Measurements from ENCODE around the gene UCN3. TPM values are rescaled to one million over a fixed set of nuclear protein-coding genes. Genes with fewer than 3 reads are reported as not detected.
A peak's percentile ranks its signal among the peaks of the same experiment; 100 is the strongest.

The UCN3 gene
- total RNA-seq, 2 experiments from 2014 or later, result not detected

GRCh38 chr10:5343092-5343491 lies 21.7 kb upstream of the UCN3 start:
- ChIA-PET POLR2A (interaction anchor here (0.7 to 0.8 kb wide), 2 partner anchors 51 to 247 kb away, joined by 3 read pairs; no protein-coding TSS in a partner anchor), CTCF (interaction anchor here (0.9 to 2.4 kb wide), 3 partner anchors 9 to 493 kb away, joined by 3 to 10 read pairs (median 5); no protein-coding TSS in a partner anchor)
- no peak for ATAC-seq (ENCODE audit: poor library complexity)
- no peak for DNase-seq
- no peaks in the 10 kb centered on the region for H3K9me3 ChIP-seq (ENCODE audit: control insufficient read depth in 1 of 2, insufficient read depth in 1 of 2, low read length in 2 of 2)
- intact Hi-C loops (cut with DNase I, micrococcal nuclease), result no loop called here
- Mint-ChIP-seq H3K27ac (no peak overlapping the region), H3K4me3 (no peak overlapping the region), H3K36me3 (ENCODE audit: low read depth) (no peaks in the 10 kb centered on the region), H3K4me1 (ENCODE audit: low read depth) (no peaks in the 10 kb centered on the region), H3K27me3 (peaks cover 5% of the 10 kb centered on the region), H3K9me3 (no peaks in the 10 kb centered on the region)
- no peak for TF ChIP-seq CTCF (IDR thresholded peaks at IDR 0.05)
- no peaks in the 10 kb centered on the region for H3K36me3 ChIP-seq (ENCODE audit: insufficient read depth, low read length)
- no peaks in the 10 kb centered on the region for H3K27me3 ChIP-seq (ENCODE audit: control insufficient read depth in 1 of 2, insufficient read depth in 2 of 2, low read length in 2 of 2)
- no peaks in the 10 kb centered on the region for H3K4me1 ChIP-seq (ENCODE audit: insufficient read depth, low read length)
- H3K27ac ChIP-seq (ENCODE audit: low read depth in 1 of 2, low read length in 2 of 2), result no peak overlapping the region
- no peak overlapping the region for H3K4me3 ChIP-seq (ENCODE audit: low read length)

- ChIA-PET POLR2A (interaction anchor here (0.7 to 0.8 kb wide), 2 partner anchors 51 to 248 kb away, joined by 3 read pairs; no protein-coding TSS in a partner anchor), CTCF (interaction anchor here (0.7 to 2.4 kb wide), 3 partner anchors 26 to 494 kb away, joined by 3 to 10 read pairs (median 5); no protein-coding TSS in a partner anchor)
- H3K4me1 ChIP-seq (ENCODE audit: insufficient read depth, low read length), result no peaks in the 10 kb centered on the region
- H3K4me3 ChIP-seq (ENCODE audit: low read length), result no peak overlapping the region
- TF ChIP-seq CTCF (IDR thresholded peaks at IDR 0.05), result peak; percentile 32
- DNase-seq, result peak in 6 of 14 experiments; percentile 17 to 58 (median 38)
- H3K36me3 ChIP-seq (ENCODE audit: insufficient read depth, low read length), result no peaks in the 10 kb centered on the region
- H3K9me3 ChIP-seq (ENCODE audit: control insufficient read depth in 1 of 2, insufficient read depth in 1 of 2, low read length in 2 of 2), result no peaks in the 10 kb centered on the region
- Mint-ChIP-seq H3K9me3 (no peaks in the 10 kb centered on the region), H3K4me3 (no peak overlapping the region), H3K4me1 (ENCODE audit: low read depth) (no peaks in the 10 kb centered on the region), H3K36me3 (ENCODE audit: low read depth) (no peaks in the 10 kb centered on the region), H3K27me3 (peaks cover under 1% of the 10 kb centered on the region), H3K27ac (no peak overlapping the region)
- intact Hi-C loops (cut with DNase I, micrococcal nuclease), result no loop called here
- no peaks in the 10 kb centered on the region for H3K27me3 ChIP-seq (ENCODE audit: control insufficient read depth in 1 of 2, insufficient read depth in 2 of 2, low read length in 2 of 2)
- H3K27ac ChIP-seq (ENCODE audit: low read depth in 1 of 2, low read length in 2 of 2), result no peak overlapping the region
- ATAC-seq (ENCODE audit: poor library complexity), result peak; percentile 37
Observed at GRCh38 chr10:5343561-5343960, 21.2 kb upstream of the UCN3 start.

GRCh38 chr10:5343979-5344378 lies 20.8 kb upstream of the UCN3 start:
- DNase-seq, result no peak
- H3K4me3 Mint-ChIP-seq, result no peak overlapping the region
- no peaks in the 10 kb centered on the region for H3K9me3 Mint-ChIP-seq
- H3K27ac Mint-ChIP-seq, result no peak overlapping the region
- no peak for ATAC-seq (ENCODE audit: poor library complexity)
- H3K27me3 Mint-ChIP-seq, result no peaks in the 10 kb centered on the region
- POLR2A ChIA-PET, result interaction anchor here (0.7 kb wide), 1 partner anchor 248 kb away, joined by 3 read pairs; no protein-coding TSS in a partner anchor
- CTCF ChIA-PET, result interaction anchor here (0.7 to 2.4 kb wide), 3 partner anchors 26 to 494 kb away, joined by 3 to 10 read pairs (median 5); no protein-coding TSS in a partner anchor
- no peaks in the 10 kb centered on the region for H3K4me1 ChIP-seq (ENCODE audit: insufficient read depth, low read length)
- no peaks in the 10 kb centered on the region for H3K27me3 ChIP-seq (ENCODE audit: control insufficient read depth in 1 of 2, insufficient read depth in 2 of 2, low read length in 2 of 2)
- H3K4me3 ChIP-seq (ENCODE audit: low read length), result no peak overlapping the region
- intact Hi-C loops (cut with DNase I, micrococcal nuclease), result no loop called here
- H3K36me3 ChIP-seq (ENCODE audit: insufficient read depth, low read length), result no peaks in the 10 kb centered on the region
- no peak for TF ChIP-seq CTCF (IDR thresholded peaks at IDR 0.05)
- no peak overlapping the region for H3K27ac ChIP-seq (ENCODE audit: low read depth in 1 of 2, low read length in 2 of 2)
- no peaks in the 10 kb centered on the region for H3K9me3 ChIP-seq (ENCODE audit: control insufficient read depth in 1 of 2, insufficient read depth in 1 of 2, low read length in 2 of 2)
- no peaks in the 10 kb centered on the region for H3K36me3 Mint-ChIP-seq (ENCODE audit: low read depth)
- H3K4me1 Mint-ChIP-seq (ENCODE audit: low read depth), result no peaks in the 10 kb centered on the region
